ENCODE data around the gene ADGRD1. TPM values are rescaled to one million over a fixed set of nuclear protein-coding genes. Genes with fewer than 3 reads are reported as not detected.
"Not testable (repeated sequence)": the region's sequence is repeated elsewhere in the genome, so short reads cannot be mapped to it uniquely, and the experiment has no call there.

ADGRD1 gene
- total RNA-seq = 10 to 100 TPM; 11.6 to 47.5 (median 18.7) TPM

DNA sequence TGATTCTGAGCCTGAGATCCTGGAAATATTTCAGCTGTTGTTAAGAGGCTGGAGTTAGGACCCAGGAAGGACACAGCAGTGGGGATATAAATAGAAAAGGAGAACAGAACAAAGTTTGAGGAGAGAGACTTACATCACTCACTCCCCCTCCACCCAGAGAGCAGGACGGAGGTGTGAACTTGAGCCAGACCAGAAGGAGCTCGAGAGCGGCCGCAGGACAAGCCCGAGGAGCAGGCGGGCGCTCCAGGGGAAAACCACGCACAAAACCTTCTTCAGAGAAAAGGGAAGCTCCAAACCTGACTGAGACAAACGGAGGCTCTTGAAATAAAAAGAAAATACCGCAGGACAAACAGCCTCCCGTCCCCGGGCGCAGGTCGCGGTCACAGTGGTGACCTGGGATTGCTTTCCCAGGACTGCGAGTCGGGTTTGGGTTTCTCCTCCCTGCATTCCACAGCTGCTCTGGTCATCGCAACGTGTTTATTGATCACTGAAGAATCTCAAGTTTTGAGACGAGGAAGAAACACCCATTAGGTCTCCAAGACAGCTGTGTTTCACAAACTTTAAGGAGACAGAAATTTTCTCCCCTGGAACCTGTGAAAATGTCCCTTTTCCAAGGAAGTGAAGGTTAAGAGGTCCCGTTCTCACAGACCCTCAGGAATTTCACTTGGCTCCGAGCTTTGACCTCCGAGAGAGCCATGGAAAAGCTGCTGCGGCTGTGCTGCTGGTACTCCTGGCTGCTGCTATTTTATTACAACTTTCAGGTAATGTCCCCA, at the start of gene ADGRD1:
TSS of gene ADGRD1 (plus strand) at position 137 of the 773 bp plus-strand sequence. CDS start at position 696, 559 bp downstream.
- no peaks in the 10 kb centered on the region for H3K4me1 ChIP-seq
- H3K27me3 ChIP-seq = peaks cover 0 to 22% of the 10 kb centered on the region in 2 donors
- peak in 2 of 3 donors; percentile 34 to 63 for TF ChIP-seq POLR2AphosphoS5 (IDR thresholded peaks at IDR 0.05)
- TF ChIP-seq POLR2A (IDR thresholded peaks at IDR 0.05) = peak; percentile 37
- TF ChIP-seq, protein P1, sequence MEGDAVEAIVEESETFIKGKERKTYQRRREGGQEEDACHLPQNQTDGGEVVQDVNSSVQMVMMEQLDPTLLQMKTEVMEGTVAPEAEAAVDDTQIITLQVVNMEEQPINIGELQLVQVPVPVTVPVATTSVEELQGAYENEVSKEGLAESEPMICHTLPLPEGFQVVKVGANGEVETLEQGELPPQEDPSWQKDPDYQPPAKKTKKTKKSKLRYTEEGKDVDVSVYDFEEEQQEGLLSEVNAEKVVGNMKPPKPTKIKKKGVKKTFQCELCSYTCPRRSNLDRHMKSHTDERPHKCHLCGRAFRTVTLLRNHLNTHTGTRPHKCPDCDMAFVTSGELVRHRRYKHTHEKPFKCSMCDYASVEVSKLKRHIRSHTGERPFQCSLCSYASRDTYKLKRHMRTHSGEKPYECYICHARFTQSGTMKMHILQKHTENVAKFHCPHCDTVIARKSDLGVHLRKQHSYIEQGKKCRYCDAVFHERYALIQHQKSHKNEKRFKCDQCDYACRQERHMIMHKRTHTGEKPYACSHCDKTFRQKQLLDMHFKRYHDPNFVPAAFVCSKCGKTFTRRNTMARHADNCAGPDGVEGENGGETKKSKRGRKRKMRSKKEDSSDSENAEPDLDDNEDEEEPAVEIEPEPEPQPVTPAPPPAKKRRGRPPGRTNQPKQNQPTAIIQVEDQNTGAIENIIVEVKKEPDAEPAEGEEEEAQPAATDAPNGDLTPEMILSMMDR (IDR thresholded peaks at IDR 0.05) = no peak
- H3K36me3 ChIP-seq = no peaks in the 10 kb centered on the region
- H3K9me3 ChIP-seq = no peaks in the 10 kb centered on the region
- peak within 1 kb of the TSS; percentile 41 to 65 (median 65) for H3K4me3 ChIP-seq
- peak within 1 kb of the TSS in 1 of 2 donors; percentile 1 for H3K27ac ChIP-seq
- intact Hi-C loops (cut with DNase I; ENCODE audit: low total_unique reads) = no loop called here
- no peak for DNase-seq (ENCODE audit: low spot score in 2 of 2)

DNA sequence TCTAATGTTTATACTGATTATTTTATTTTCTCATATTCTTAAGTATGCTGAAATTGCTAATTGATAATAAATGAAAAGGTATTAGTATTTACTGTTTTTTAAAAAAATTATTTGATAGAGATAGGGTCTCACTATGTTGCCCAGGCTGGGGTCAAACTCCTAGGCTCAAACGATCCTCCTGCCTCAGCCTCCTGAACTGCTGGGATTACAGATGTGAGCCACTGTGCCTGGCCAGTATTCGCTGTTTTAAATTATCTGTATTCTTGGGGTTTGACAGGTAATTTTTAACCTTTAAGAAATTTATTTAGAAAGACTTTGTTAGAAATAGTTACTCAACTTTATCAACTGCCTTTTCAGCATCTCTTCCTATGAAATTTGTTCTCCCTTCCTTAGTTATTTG, 49.6 kb upstream of the ADGRD1 start:
- Histone ChIP-seq H3K4me1 (no peaks in the 10 kb centered on the region), H3K27ac (no peak overlapping the region), H3K4me3 (no peak overlapping the region), H3K36me3 (no peaks in the 10 kb centered on the region), H3K9me3 (no peaks in the 10 kb centered on the region), H3K27me3 (no peaks in the 10 kb centered on the region)
- intact Hi-C loops (cut with DNase I; ENCODE audit: low total_unique reads) = no loop called here
- TF ChIP-seq, protein P1 (IDR thresholded peaks at IDR 0.05) = no peak
- TF ChIP-seq POLR2AphosphoS5 (IDR thresholded peaks at IDR 0.05) = no peak
- TF ChIP-seq POLR2A (IDR thresholded peaks at IDR 0.05) = no peak
- DNase-seq (ENCODE audit: low spot score in 2 of 2) = no peak

DNA sequence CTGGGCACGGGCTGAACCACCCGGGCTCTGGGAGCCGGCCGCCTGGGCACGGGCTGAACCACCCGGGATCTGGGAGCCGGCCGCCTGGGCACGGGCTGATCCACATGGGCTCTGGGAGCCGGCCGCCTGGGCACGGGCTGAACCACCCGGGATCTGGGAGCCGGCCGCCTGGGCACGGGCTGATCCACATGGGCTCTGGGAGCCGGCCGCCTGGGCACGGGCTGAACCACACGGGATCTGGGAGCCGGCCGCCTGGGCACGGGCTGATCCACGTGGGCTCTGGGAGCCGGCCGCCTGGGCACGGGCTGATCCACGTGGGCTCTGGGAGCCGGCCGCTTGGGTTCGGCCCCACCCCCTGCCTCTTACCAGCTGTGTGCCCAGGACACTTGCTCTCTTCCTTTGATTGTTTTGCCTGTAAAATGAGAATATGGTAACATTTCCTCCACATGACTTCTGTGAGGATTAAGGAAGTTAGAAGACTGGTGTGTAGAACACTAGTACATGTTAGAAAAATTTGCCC, 48.7 kb upstream of the ADGRD1 start:
- DNase-seq (ENCODE audit: low spot score in 2 of 2); intact Hi-C loops (cut with DNase I; ENCODE audit: low total_unique reads); H3K27me3 ChIP-seq; H3K4me3 ChIP-seq; H3K9me3 ChIP-seq; H3K4me1 ChIP-seq; H3K36me3 ChIP-seq; H3K27ac ChIP-seq: not testable (repeated sequence)

DNA sequence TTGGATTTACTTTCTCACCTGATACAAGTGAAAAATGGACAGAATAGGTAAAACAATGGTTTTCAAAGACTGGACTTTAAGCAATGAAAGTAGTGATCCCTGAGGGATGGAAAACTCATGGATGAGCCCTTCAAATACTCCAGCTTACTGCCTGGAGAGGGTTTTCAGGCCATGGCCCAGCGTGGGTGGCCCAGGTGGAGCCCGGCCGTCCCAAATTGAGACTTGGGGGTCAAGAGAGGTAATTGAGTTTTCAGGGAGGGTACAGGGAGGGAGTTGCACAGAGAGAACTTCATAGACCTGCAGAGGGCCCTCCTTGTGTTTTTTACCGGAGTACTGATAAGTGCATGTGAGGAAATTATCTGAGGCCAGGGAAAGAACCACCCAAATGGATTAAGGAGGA, 44.6 kb upstream of the ADGRD1 start:
- Histone ChIP-seq H3K36me3 (no peaks in the 10 kb centered on the region), H3K4me3 (no peak overlapping the region), H3K27ac (no peak overlapping the region), H3K9me3 (peaks cover 0 to 23% of the 10 kb centered on the region in 2 donors), H3K27me3 (no peaks in the 10 kb centered on the region), H3K4me1 (no peaks in the 10 kb centered on the region)
- no peak for DNase-seq (ENCODE audit: low spot score in 2 of 2)
- intact Hi-C loops (cut with DNase I; ENCODE audit: low total_unique reads) = no loop called here
- no peak for TF ChIP-seq POLR2AphosphoS5 (IDR thresholded peaks at IDR 0.05)
- TF ChIP-seq, protein P1 (IDR thresholded peaks at IDR 0.05) = no peak
- no peak for TF ChIP-seq POLR2A (IDR thresholded peaks at IDR 0.05)

DNA sequence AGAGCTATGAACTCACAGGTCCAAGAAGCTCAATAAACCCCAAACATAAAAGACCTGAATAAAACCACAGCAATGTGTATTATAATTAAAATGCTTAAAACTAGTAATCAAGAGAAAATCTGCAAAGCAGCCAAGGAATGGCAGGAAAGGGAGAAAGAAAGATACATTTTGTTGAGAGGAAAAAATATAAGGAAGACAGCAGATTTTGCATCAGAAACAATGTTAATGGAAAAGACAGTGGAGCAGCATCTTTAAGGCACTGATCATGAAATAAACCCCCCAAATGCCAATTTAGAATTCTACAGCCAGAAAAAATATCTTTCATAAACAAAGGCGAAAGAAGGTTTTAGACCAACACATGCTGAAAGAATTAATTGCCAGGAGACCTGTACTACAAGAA, 42.5 kb upstream of the ADGRD1 start:
- DNase-seq (ENCODE audit: low spot score in 2 of 2) = no peak
- Histone ChIP-seq H3K4me1 (no peaks in the 10 kb centered on the region), H3K27ac (no peak overlapping the region), H3K27me3 (peaks cover 0 to 5% of the 10 kb centered on the region in 2 donors), H3K4me3 (no peak overlapping the region), H3K9me3 (peaks cover 0 to 23% of the 10 kb centered on the region in 2 donors), H3K36me3 (no peaks in the 10 kb centered on the region)
- no peak for TF ChIP-seq POLR2AphosphoS5 (IDR thresholded peaks at IDR 0.05)
- intact Hi-C loops (cut with DNase I; ENCODE audit: low total_unique reads) = no loop called here

DNA sequence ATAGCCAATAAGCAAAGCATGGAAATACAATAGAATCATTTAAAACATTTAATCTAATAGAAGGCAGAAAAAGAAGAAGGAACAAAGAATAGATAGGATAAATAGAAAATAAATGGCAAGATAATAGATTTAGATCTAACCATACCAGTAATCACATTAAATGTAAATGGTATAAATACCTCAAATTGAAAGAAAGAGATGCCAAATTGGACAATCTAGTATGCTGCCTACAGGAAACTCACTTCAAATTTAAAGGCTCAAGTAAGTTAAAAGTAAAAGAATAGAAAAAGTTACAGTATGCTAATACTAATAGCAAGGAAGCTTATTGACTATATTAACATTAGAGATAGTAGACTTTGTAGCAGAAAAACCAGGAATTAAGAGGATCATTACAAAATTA, 41.8 kb upstream of the ADGRD1 start:
- H3K4me3 ChIP-seq = no peak overlapping the region
- H3K27ac ChIP-seq = no peak overlapping the region
- no peak for DNase-seq (ENCODE audit: low spot score in 2 of 2)
- peaks cover 0 to 8% of the 10 kb centered on the region in 2 donors for H3K27me3 ChIP-seq
- intact Hi-C loops (cut with DNase I; ENCODE audit: low total_unique reads) = no loop called here
- H3K9me3 ChIP-seq = peaks cover 0 to 23% of the 10 kb centered on the region in 2 donors
- no peaks in the 10 kb centered on the region for H3K36me3 ChIP-seq
- no peaks in the 10 kb centered on the region for H3K4me1 ChIP-seq
- TF ChIP-seq POLR2A (IDR thresholded peaks at IDR 0.05) (no peak), POLR2AphosphoS5 (IDR thresholded peaks at IDR 0.05) (no peak)
- TF ChIP-seq, protein P1 (IDR thresholded peaks at IDR 0.05) = no peak

Data from breast epithelium (tissue), 4 donors.